Measurements from ENCODE around the gene RCOR1. TPM values are rescaled to one million over a fixed set of nuclear protein-coding genes. Genes with fewer than 3 reads are reported as not detected.

The RCOR1 gene
- total and polyA plus RNA-seq, 12 donors, result 3.1 to 16.9 (median 12.5) TPM

- intact Hi-C loops (cut with DNase I), result no loop called here
- WGBS, 2 donors, result 95 to 96% methylated on average over 9 of the region's 9 CpGs
- Histone ChIP-seq H3K27ac (no peak overlapping the region), H3K4me3 (no peak overlapping the region), H3K27me3 (no peaks in the 10 kb centered on the region), H3K36me3 (no peaks in the 10 kb centered on the region), H3K9me3 (no peaks in the 10 kb centered on the region), H3K4me1 (peaks cover 0 to 33% (median 9%) of the 10 kb centered on the region in 9 donors)
- DNase-seq (no peak), ATAC-seq (no peak)
- no peak for TF ChIP-seq CTCF (IDR thresholded peaks at IDR 0.05)
These were observed 28.0 kb downstream of the RCOR1 start for GRCh38 chr14:102620413-102620812.

- H3K27me3 ChIP-seq, result no peaks in the 10 kb centered on the region
- peak in 1 of 8 donors; percentile 31 for ATAC-seq
- no peak overlapping the region for H3K27ac ChIP-seq
- H3K36me3 ChIP-seq, result peaks cover 0 to 2% (median 0%) of the 10 kb centered on the region in 9 donors
- H3K9me3 ChIP-seq, result no peaks in the 10 kb centered on the region
- TF ChIP-seq CTCF (IDR thresholded peaks at IDR 0.05), result no peak
- DNase-seq, result no peak
- intact Hi-C loops (cut with DNase I), result no loop called here
- WGBS, 2 donors, result 71 to 74% methylated on average over 10 of the region's 10 CpGs
- H3K4me1 ChIP-seq, result peaks cover 0 to 40% (median 8%) of the 10 kb centered on the region in 9 donors
- no peak overlapping the region for H3K4me3 ChIP-seq
These were observed 29.9 kb downstream of the RCOR1 start for GRCh38 chr14:102622262-102622885.

GRCh38 chr14:102624666-102625065, 32.2 kb downstream of the RCOR1 start:
- ATAC-seq (no peak), DNase-seq (no peak)
- Histone ChIP-seq H3K4me3 (no peak overlapping the region), H3K27me3 (no peaks in the 10 kb centered on the region), H3K9me3 (no peaks in the 10 kb centered on the region), H3K27ac (no peak overlapping the region), H3K36me3 (peaks cover 0 to 2% (median 0%) of the 10 kb centered on the region in 9 donors), H3K4me1 (peaks cover 0 to 60% (median 17%) of the 10 kb centered on the region in 9 donors)
- WGBS, 2 donors, result 95 to 98% methylated on average over 3 of the region's 3 CpGs
- intact Hi-C loops (cut with DNase I), result no loop called here
- TF ChIP-seq CTCF (IDR thresholded peaks at IDR 0.05), result no peak

- no peak overlapping the region for H3K4me3 ChIP-seq
- ATAC-seq, result no peak
- no peak for TF ChIP-seq CTCF (IDR thresholded peaks at IDR 0.05)
- intact Hi-C loops (cut with DNase I), result no loop called here
- H3K4me1 ChIP-seq, result peaks cover 0 to 70% (median 27%) of the 10 kb centered on the region in 9 donors
- no peaks in the 10 kb centered on the region for H3K9me3 ChIP-seq
- no peak overlapping the region for H3K27ac ChIP-seq
- 93 to 96% methylated on average over 6 of the region's 6 CpGs for WGBS, 2 donors
- no peaks in the 10 kb centered on the region for H3K27me3 ChIP-seq
- peaks cover 0 to 2% (median 0%) of the 10 kb centered on the region in 9 donors for H3K36me3 ChIP-seq
- DNase-seq, result no peak
These were observed 33.3 kb downstream of the RCOR1 start for GRCh38 chr14:102625564-102626296.

Data from heart right ventricle (tissue), 16 donors.